Upper lobe of right lung (tissue), 1 donor: Measurements from ENCODE around the gene CMC2. TPM values are rescaled to one million over a fixed set of nuclear protein-coding genes. Genes with fewer than 3 reads are reported as not detected.
A peak's percentile ranks its signal among the peaks of the same experiment; 100 is the strongest.

ENCODE experiments used
- ATAC-seq: fragments of 200-7000 bp; cut with Tn5 transposase; one replicate; pipeline ENCODE4 v1.9.1; 2020; ENCODE audit warnings: mild to moderate bottlenecking, moderate library complexity
- DNase-seq: peaks from one replicate; pipeline ENCODE4 v3.0.0-alpha.2; 2020
- H3K27ac ChIP-seq: fragments of 200-600 bp; one replicate; pipeline ENCODE4 v1.8.0; 2022
- H3K27me3 ChIP-seq: fragments of 200-600 bp; one replicate; pipeline ENCODE4 v1.8.0; 2022; ENCODE audit warnings: mild to moderate bottlenecking
- H3K36me3 ChIP-seq: fragments of 200-600 bp; one replicate; pipeline ENCODE4 v1.8.0; 2022
- H3K4me1 ChIP-seq: fragments of 200-600 bp; one replicate; pipeline ENCODE4 v1.8.0; 2022
- H3K4me3 ChIP-seq: fragments of 200-600 bp; one replicate; pipeline ENCODE4 v1.8.0; 2022; ENCODE audit warnings: mild to moderate bottlenecking
- H3K9me3 ChIP-seq: fragments of 200-600 bp; one replicate; pipeline ENCODE4 v1.8.0; 2022
- intact Hi-C: fragments of 100-400 bp; cut with DNase I; formaldehyde crosslinking; loops from one replicate; pipeline ENCODE4 v1.11.0; 2022
- total RNA-seq: library from RNA; stranded (reverse); fragmentation: NEBNext Ultra II Directional; extraction: Animal tissue kit (Norgen Biotek cat#: 25700); gene quantifications from one replicate; pipeline ENCODE4 v1.2.1, GENCODE V29; 2021
- TF ChIP-seq, protein P1 (sequence below): fragments of 200-600 bp; IDR thresholded peaks from one replicate; pipeline ENCODE4 v1.8.0; 2022; ENCODE audit warnings: antibody characterized with exemption
- donor health status: DM: no; HTN: yes; CAD: no; lungs with severe emphysema.

The CMC2 gene
- total RNA-seq, 1 donor from 2014 or later: 43.3 TPM

- intact Hi-C loops: no loop called here
- Histone ChIP-seq H3K27ac (no peak overlapping the region), H3K27me3 (no peaks in the 10 kb centered on the region), H3K4me3 (no peak overlapping the region), H3K36me3 (no peaks in the 10 kb centered on the region), H3K4me1 (no peaks in the 10 kb centered on the region), H3K9me3 (no peaks in the 10 kb centered on the region)
- TF ChIP-seq, protein P1, sequence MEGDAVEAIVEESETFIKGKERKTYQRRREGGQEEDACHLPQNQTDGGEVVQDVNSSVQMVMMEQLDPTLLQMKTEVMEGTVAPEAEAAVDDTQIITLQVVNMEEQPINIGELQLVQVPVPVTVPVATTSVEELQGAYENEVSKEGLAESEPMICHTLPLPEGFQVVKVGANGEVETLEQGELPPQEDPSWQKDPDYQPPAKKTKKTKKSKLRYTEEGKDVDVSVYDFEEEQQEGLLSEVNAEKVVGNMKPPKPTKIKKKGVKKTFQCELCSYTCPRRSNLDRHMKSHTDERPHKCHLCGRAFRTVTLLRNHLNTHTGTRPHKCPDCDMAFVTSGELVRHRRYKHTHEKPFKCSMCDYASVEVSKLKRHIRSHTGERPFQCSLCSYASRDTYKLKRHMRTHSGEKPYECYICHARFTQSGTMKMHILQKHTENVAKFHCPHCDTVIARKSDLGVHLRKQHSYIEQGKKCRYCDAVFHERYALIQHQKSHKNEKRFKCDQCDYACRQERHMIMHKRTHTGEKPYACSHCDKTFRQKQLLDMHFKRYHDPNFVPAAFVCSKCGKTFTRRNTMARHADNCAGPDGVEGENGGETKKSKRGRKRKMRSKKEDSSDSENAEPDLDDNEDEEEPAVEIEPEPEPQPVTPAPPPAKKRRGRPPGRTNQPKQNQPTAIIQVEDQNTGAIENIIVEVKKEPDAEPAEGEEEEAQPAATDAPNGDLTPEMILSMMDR: no peak
- DNase-seq (no peak), ATAC-seq (no peak)
Measured at GRCh38 chr16:80993834-80994233, 12.9 kb downstream of the CMC2 start.

DNA sequence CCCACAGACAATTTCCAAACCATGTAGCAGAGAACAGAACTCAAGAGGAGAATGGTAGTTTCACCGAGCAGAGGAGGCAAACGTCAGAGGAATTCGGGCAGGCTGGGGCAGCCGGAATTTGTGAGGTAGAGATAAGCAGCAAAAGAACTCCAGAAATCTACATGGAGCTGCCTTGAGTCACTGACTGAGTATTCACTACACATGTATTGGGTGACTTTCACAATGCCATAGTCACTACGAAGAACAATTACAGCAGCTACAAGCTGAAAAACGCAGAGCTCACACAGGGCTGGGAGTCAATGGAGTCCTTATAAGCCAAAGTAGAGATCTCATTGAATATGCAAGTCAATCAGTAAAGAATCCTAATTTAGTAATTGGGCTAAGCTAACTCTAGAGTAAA lies 13.4 kb downstream of the CMC2 start:
- TF ChIP-seq, protein P1: no peak
- ATAC-seq (peak; percentile 66), DNase-seq (no peak)
- Histone ChIP-seq H3K4me1 (no peaks in the 10 kb centered on the region), H3K36me3 (no peaks in the 10 kb centered on the region), H3K27ac (no peak overlapping the region), H3K4me3 (no peak overlapping the region), H3K9me3 (no peaks in the 10 kb centered on the region), H3K27me3 (no peaks in the 10 kb centered on the region)
- intact Hi-C loops: no loop called here

DNA sequence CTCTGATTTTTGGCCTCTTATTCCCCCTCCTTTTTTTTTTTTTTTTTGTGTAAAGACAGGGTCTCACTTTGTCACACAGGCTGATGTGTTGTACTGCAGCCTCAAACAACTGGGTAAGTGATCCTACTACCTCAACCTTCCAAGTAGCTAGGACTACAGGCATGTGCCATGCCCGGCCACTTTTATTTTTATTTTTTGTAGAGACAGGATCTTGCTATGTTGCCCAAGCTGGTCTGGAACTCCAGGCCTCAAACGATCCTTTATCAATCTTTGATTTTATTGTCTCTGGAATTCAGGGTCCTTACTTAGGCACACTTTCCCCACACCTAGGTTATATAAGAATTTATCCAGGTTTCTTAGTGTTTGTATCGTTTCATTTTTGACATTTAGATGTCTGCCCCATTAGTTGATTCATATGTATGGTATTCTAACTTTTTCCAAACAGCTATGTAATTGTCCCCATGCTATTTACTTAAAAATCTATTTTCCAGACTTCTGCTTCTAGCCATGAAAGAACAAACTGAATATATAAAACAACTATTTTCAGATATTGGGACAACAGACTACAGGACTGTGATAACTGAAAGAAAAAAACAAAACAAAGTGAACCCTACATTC lies 13.9 kb downstream of the CMC2 start:
- Histone ChIP-seq H3K4me1 (no peaks in the 10 kb centered on the region), H3K36me3 (no peaks in the 10 kb centered on the region), H3K4me3 (no peak overlapping the region), H3K9me3 (no peaks in the 10 kb centered on the region), H3K27ac (no peak overlapping the region), H3K27me3 (no peaks in the 10 kb centered on the region)
- DNase-seq (no peak), ATAC-seq (no peak)
- TF ChIP-seq, protein P1: no peak
- intact Hi-C loops: no loop called here

DNA sequence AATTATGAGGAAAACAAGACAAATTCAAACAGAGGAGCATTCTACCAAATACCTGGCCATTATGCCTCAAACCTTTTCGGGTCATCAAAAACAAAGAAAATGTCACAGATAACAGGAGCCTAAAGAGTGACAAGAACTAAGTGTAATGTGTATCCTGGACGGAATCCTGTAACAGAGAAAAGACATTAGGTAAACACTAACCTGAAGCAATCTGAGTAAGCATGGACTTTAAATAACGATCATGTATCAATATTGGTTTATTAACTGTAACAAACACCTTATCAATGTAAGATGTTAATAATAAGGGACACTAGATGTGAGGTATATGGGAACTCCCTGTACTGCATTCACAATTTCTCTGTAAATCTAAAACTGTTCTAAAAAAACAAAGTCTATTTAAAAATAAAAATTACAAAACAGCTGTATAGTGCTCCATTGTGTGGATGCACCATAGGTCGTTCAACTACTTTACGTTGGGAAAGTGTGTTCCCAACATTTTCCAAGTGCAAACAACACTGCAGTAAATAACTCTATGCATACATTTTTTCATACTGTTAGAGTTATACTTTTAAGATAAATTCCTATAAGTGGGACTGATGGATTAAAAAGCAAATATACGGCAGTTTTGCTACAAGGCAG lies 14.8 kb downstream of the CMC2 start:
- no peak for DNase-seq
- no peak overlapping the region for H3K27ac ChIP-seq
- no peak for ATAC-seq
- H3K36me3 ChIP-seq: no peaks in the 10 kb centered on the region
- intact Hi-C loops: no loop called here
- H3K27me3 ChIP-seq: no peaks in the 10 kb centered on the region
- H3K4me1 ChIP-seq: no peaks in the 10 kb centered on the region
- TF ChIP-seq, protein P1: no peak
- H3K9me3 ChIP-seq: no peaks in the 10 kb centered on the region
- H3K4me3 ChIP-seq: no peak overlapping the region

- DNase-seq: no peak
- TF ChIP-seq, protein P1: no peak
- H3K27ac ChIP-seq: no peak overlapping the region
- no peaks in the 10 kb centered on the region for H3K4me1 ChIP-seq
- no peak for ATAC-seq
- H3K9me3 ChIP-seq: no peaks in the 10 kb centered on the region
- no peak overlapping the region for H3K4me3 ChIP-seq
- intact Hi-C loops: no loop called here
- no peaks in the 10 kb centered on the region for H3K36me3 ChIP-seq
- no peaks in the 10 kb centered on the region for H3K27me3 ChIP-seq
Measured at GRCh38 chr16:80990978-80991377, 15.7 kb downstream of the CMC2 start.
